ENCODE measurements around the gene ZBTB22. TPM values are rescaled to one million over a fixed set of nuclear protein-coding genes. Genes with fewer than 3 reads are reported as not detected.

Gene ZBTB22
- total RNA-seq, 3 donors from 2014 or later, result 12.6 to 27.2 (median 18.7) TPM

- Histone ChIP-seq H3K36me3 (no peaks in the 10 kb centered on the region), H3K27ac (no peak overlapping the region), H3K4me1 (no peaks in the 10 kb centered on the region), H3K9me3 (no peaks in the 10 kb centered on the region), H3K4me3 (no peak overlapping the region), H3K27me3 (no peaks in the 10 kb centered on the region)
- no peak for DNase-seq (ENCODE audit: low spot score in 2 of 2)
- intact Hi-C loops (cut with DNase I; ENCODE audit: low total_unique reads), result no loop called here
- no peak for TF ChIP-seq POLR2AphosphoS5 (IDR thresholded peaks at IDR 0.05)
- no peak for TF ChIP-seq POLR2A (IDR thresholded peaks at IDR 0.05)
- TF ChIP-seq CTCF (IDR thresholded peaks at IDR 0.05), result no peak
These were observed 11.2 kb downstream of the ZBTB22 start for GRCh38 chr6:33306356-33306755.

- H3K4me3 ChIP-seq, result no peak overlapping the region
- TF ChIP-seq CTCF (IDR thresholded peaks at IDR 0.05) (no peak), POLR2A (IDR thresholded peaks at IDR 0.05) (no peak), POLR2AphosphoS5 (IDR thresholded peaks at IDR 0.05) (no peak)
- H3K36me3 ChIP-seq, result no peaks in the 10 kb centered on the region
- no peak overlapping the region for H3K27ac ChIP-seq
- no peaks in the 10 kb centered on the region for H3K9me3 ChIP-seq
- H3K27me3 ChIP-seq, result no peaks in the 10 kb centered on the region
- H3K4me1 ChIP-seq, result no peaks in the 10 kb centered on the region
- no peak for DNase-seq (ENCODE audit: low spot score in 2 of 2)
- intact Hi-C loops (cut with DNase I; ENCODE audit: low total_unique reads), result no loop called here
These were observed 12.5 kb downstream of the ZBTB22 start for GRCh38 chr6:33305052-33305451.

GRCh38 chr6:33304216-33304615, 13.3 kb downstream of the ZBTB22 start:
- H3K4me3 ChIP-seq, result no peak overlapping the region
- no peak for TF ChIP-seq POLR2A (IDR thresholded peaks at IDR 0.05)
- no peak for TF ChIP-seq POLR2AphosphoS5 (IDR thresholded peaks at IDR 0.05)
- TF ChIP-seq CTCF (IDR thresholded peaks at IDR 0.05), result no peak
- H3K9me3 ChIP-seq, result no peaks in the 10 kb centered on the region
- peak overlapping the region in 1 of 2 donors; percentile 2 for H3K27ac ChIP-seq
- intact Hi-C loops (cut with DNase I; ENCODE audit: low total_unique reads), result no loop called here
- H3K27me3 ChIP-seq, result no peaks in the 10 kb centered on the region
- no peaks in the 10 kb centered on the region for H3K36me3 ChIP-seq
- no peaks in the 10 kb centered on the region for H3K4me1 ChIP-seq
- no peak for DNase-seq (ENCODE audit: low spot score in 2 of 2)

GRCh38 chr6:33301877-33302276, 15.7 kb downstream of the ZBTB22 start:
- Histone ChIP-seq H3K4me3 (no peak overlapping the region), H3K4me1 (peaks cover 0 to 6% of the 10 kb centered on the region in 2 donors), H3K27ac (no peak overlapping the region), H3K9me3 (no peaks in the 10 kb centered on the region), H3K27me3 (no peaks in the 10 kb centered on the region), H3K36me3 (no peaks in the 10 kb centered on the region)
- TF ChIP-seq POLR2A (IDR thresholded peaks at IDR 0.05) (no peak), POLR2AphosphoS5 (IDR thresholded peaks at IDR 0.05) (no peak), CTCF (IDR thresholded peaks at IDR 0.05) (no peak)
- DNase-seq (ENCODE audit: low spot score in 2 of 2), result no peak
- intact Hi-C loops (cut with DNase I; ENCODE audit: low total_unique reads), result no loop called here

- Histone ChIP-seq H3K27ac (peak overlapping the region; percentile 98 to 99), H3K4me3 (peak overlapping the region; percentile 79 to 91 (median 87)), H3K4me1 (peaks cover 0 to 6% of the 10 kb centered on the region in 2 donors), H3K36me3 (no peaks in the 10 kb centered on the region), H3K27me3 (no peaks in the 10 kb centered on the region), H3K9me3 (no peaks in the 10 kb centered on the region)
- intact Hi-C loops (cut with DNase I; ENCODE audit: low total_unique reads), result no loop called here
- peak; percentile 86 to 92 for DNase-seq (ENCODE audit: low spot score in 2 of 2)
- TF ChIP-seq POLR2A (IDR thresholded peaks at IDR 0.05) (peak; percentile 84), CTCF (IDR thresholded peaks at IDR 0.05) (peak; percentile 35 to 75 (median 64)), POLR2AphosphoS5 (IDR thresholded peaks at IDR 0.05) (peak; percentile 91 to 95 (median 92))
These were observed 18.2 kb downstream of the ZBTB22 start for GRCh38 chr6:33299237-33299944.

Measured in breast epithelium (tissue), 4 donors.